Aorta (tissue), 5 donors: ENCODE results near the gene BHLHA15. TPM values are rescaled to one million over a fixed set of nuclear protein-coding genes. Genes with fewer than 3 reads are reported as not detected.

ENCODE experiments used
- ATAC-seq: fragments of 200-7000 bp; cut with Tn5 transposase; one replicate; pipeline ENCODE4 v1.9.1; 2022; ENCODE audit warnings: moderate library complexity; ENCODE audit not compliant: low FRiP score
- DNase-seq, 2 donors: peaks; one replicate each; pipeline ENCODE4 v3.0.0-alpha.2; 2020
- H3K27ac ChIP-seq, 2 donors: one replicate each; pipeline ENCODE4 v1.5.1; 2013; ENCODE audit warnings: low read length in 2 of 2, mild to moderate bottlenecking in 2 of 2, moderate library complexity in 2 of 2, control low read depth in 1 of 2, inconsistent platforms in 1 of 2, low read depth in 1 of 2
- H3K27me3 ChIP-seq, 2 donors: one replicate each; pipeline ENCODE4 v1.6.1; 2013; ENCODE audit warnings: control low read depth in 1 of 2, low read length in 1 of 2, mild to moderate bottlenecking in 1 of 2, moderate library complexity in 1 of 2; ENCODE audit not compliant: insufficient read depth in 2 of 2, control insufficient read depth in 1 of 2
- H3K36me3 ChIP-seq, 2 donors: one replicate each; pipeline ENCODE4 v1.6.1; 2013; ENCODE audit warnings: control low read depth in 1 of 2, low read length in 1 of 2, mild to moderate bottlenecking in 1 of 2; ENCODE audit not compliant: insufficient read depth in 2 of 2, control insufficient read depth in 1 of 2
- H3K4me1 ChIP-seq, 2 donors: one replicate each; pipeline ENCODE4 v1.6.1; 2013; ENCODE audit warnings: low read length in 2 of 2, control low read depth in 1 of 2, mild to moderate bottlenecking in 1 of 2, moderate library complexity in 1 of 2; ENCODE audit not compliant: insufficient read depth in 2 of 2, control insufficient read depth in 1 of 2
- H3K4me3 ChIP-seq, 2 donors: one replicate each; pipeline ENCODE4 v1.5.1; 2013; ENCODE audit warnings: low read length in 2 of 2, control low read depth in 1 of 2, mild to moderate bottlenecking in 1 of 2
- H3K9me3 ChIP-seq: one replicate; pipeline ENCODE4 v1.6.1; 2013; ENCODE audit warnings: mild to moderate bottlenecking, low read length; ENCODE audit not compliant: control insufficient read depth
- WGBS, 2 donors: extraction: QIAGEN DNeasy Blood & Tissue Kit; methylation state at CpG; one replicate each; pipeline ENCODE4 v1.1.7; 2013; 5-methylcytosine and 5-hydroxymethylcytosine counted together
- intact Hi-C, 2 donors: fragments of 100-400 bp; cut with DNase I; formaldehyde crosslinking; loops; one replicate each; pipeline versions ENCODE4 v1.14.2 to v1.15.0; 2022
- polyA plus RNA-seq, 2 donors: library from polyadenylated mRNA; stranded (reverse); fragments of 200-250 nt; gene quantifications; one replicate each; pipeline ENCODE4 v1.2.3, GENCODE V29; 2013
- total RNA-seq, 2 donors: library from RNA; stranded (reverse); fragmentation: NEBNext Ultra II Directional; extraction: Animal tissue kit (Norgen Biotek cat#: 25700); gene quantifications; one replicate each; pipeline ENCODE4 v1.2.1, GENCODE V29; 2021
- donor health status: healthy with polysubstance abuse.
- donor health status: Bipolar disorder and iron deficiency.
- donor health status: DM: no; HTN: no; CAD: no.
- donor health status: DM: no; HTN: no; CAD: no.
- donor health status: DM: yes; HTN: yes; CAD: no.

BHLHA15 gene
- total and polyA plus RNA-seq, 4 donors, result 0.36 TPM; not detected in 3

- Histone ChIP-seq H3K36me3 (no peaks in the 10 kb centered on the region), H3K27me3 (no peaks in the 10 kb centered on the region), H3K27ac (no peak overlapping the region), H3K4me3 (no peak overlapping the region), H3K4me1 (no peaks in the 10 kb centered on the region), H3K9me3 (no peaks in the 10 kb centered on the region)
- ATAC-seq (no peak), DNase-seq (no peak)
- 96 to 97% methylated on average over 4 of the region's 4 CpGs for WGBS, 2 donors
- intact Hi-C loops, result loop anchor here in 1 of 2 donors (10.0 kb wide), 1 partner anchor 590 kb away; no protein-coding TSS in a partner anchor
Measured at GRCh38 chr7:98254516-98254915, 43.3 kb downstream of the BHLHA15 start.

GRCh38 chr7:98254951-98255610 lies 43.8 kb downstream of the BHLHA15 start:
- intact Hi-C loops, result loop anchor here in 1 of 2 donors (10.0 kb wide), 1 partner anchor 590 kb away; no protein-coding TSS in a partner anchor
- 87 to 88% methylated on average over 11 of the region's 11 CpGs for WGBS, 2 donors
- ATAC-seq (no peak), DNase-seq (no peak)
- no peaks in the 10 kb centered on the region for H3K36me3 ChIP-seq
- H3K4me3 ChIP-seq, result no peak overlapping the region
- H3K27me3 ChIP-seq, result no peaks in the 10 kb centered on the region
- H3K27ac ChIP-seq, result no peak overlapping the region
- H3K4me1 ChIP-seq, result no peaks in the 10 kb centered on the region
- no peaks in the 10 kb centered on the region for H3K9me3 ChIP-seq

GRCh38 chr7:98256431-98256830 lies 45.2 kb downstream of the BHLHA15 start:
- DNase-seq, result no peak
- H3K4me1 ChIP-seq, result no peaks in the 10 kb centered on the region
- no peak overlapping the region for H3K27ac ChIP-seq
- 93 to 95% methylated on average over 7 of the region's 7 CpGs for WGBS, 2 donors
- no peak for ATAC-seq
- intact Hi-C loops, result loop anchor here in 1 of 2 donors (10.0 kb wide), 1 partner anchor 588 kb away; no protein-coding TSS in a partner anchor
- H3K9me3 ChIP-seq, result no peaks in the 10 kb centered on the region
- no peak overlapping the region for H3K4me3 ChIP-seq
- H3K36me3 ChIP-seq, result no peaks in the 10 kb centered on the region
- no peaks in the 10 kb centered on the region for H3K27me3 ChIP-seq

GRCh38 chr7:98257701-98258100 lies 46.5 kb downstream of the BHLHA15 start:
- Histone ChIP-seq H3K9me3 (no peaks in the 10 kb centered on the region), H3K36me3 (no peaks in the 10 kb centered on the region), H3K4me3 (no peak overlapping the region), H3K27ac (no peak overlapping the region), H3K27me3 (no peaks in the 10 kb centered on the region), H3K4me1 (no peaks in the 10 kb centered on the region)
- 88 to 95% methylated on average over 6 of the region's 6 CpGs for WGBS, 2 donors
- ATAC-seq (no peak), DNase-seq (no peak)
- intact Hi-C loops, result loop anchor here in 1 of 2 donors (10.0 kb wide), 1 partner anchor 587 kb away; no protein-coding TSS in a partner anchor

Other genes with a start within 250 kb of the BHLHA15 start
- gene OCM2, start 221.2 kb upstream of the BHLHA15 start, total RNA-seq, result not detected
- not detected for gene OCM2, start 221.2 kb upstream of the BHLHA15 start, polyA plus RNA-seq
- gene LMTK2, start 104.6 kb upstream of the BHLHA15 start, total RNA-seq, result 10 to 100 TPM; 13.6 to 16.6 TPM
- gene LMTK2, start 104.6 kb upstream of the BHLHA15 start, polyA plus RNA-seq, result 1 to 10 TPM; 1.5 to 3.6 TPM
- gene TECPR1, start 40.8 kb downstream of the BHLHA15 start, total RNA-seq, result 10 to 100 TPM; 33.8 to 48.0 TPM
- gene TECPR1, start 40.8 kb downstream of the BHLHA15 start, polyA plus RNA-seq, result 10 to 100 TPM; 16.0 to 24.7 TPM
- gene BRI3, start 70.2 kb downstream of the BHLHA15 start, total RNA-seq, result 100 to 1,000 TPM; 192 to 193 TPM
- gene BRI3, start 70.2 kb downstream of the BHLHA15 start, polyA plus RNA-seq, result 100 to 1,000 TPM; 155 to 295 TPM
- 1 to 10 TPM; 1.8 to 3.6 TPM for gene BAIAP2L1, start 189.7 kb downstream of the BHLHA15 start, total RNA-seq
- 1 to 10 TPM in 1 of 2 donors, under 1 TPM in 1; 0.23 to 5.4 TPM for gene BAIAP2L1, start 189.7 kb downstream of the BHLHA15 start, polyA plus RNA-seq